MM.1S (cell line): ENCODE measurements around the gene OR5AN1.

Source experiments
- DNase-seq: peaks from one replicate; pipeline ENCODE4 v3.0.0-alpha.2; 2015
- H2AFZ ChIP-seq: fragments of 300-600 bp; sonication (generic); 2 replicates; pipeline ENCODE4 v1.6.0; 2016; ENCODE audit warnings: antibody characterized with exemption, low read length
- H3F3A ChIP-seq: fragments of 300-600 bp; sonication (generic); 2 replicates; pipeline ENCODE4 v1.6.1; 2016; ENCODE audit warnings: mild to moderate bottlenecking, antibody characterized with exemption, low read length, moderate library complexity, mixed read lengths; ENCODE audit not compliant: insufficient read depth
- H3K27ac ChIP-seq: fragments of 300-600 bp; sonication (generic); 2 replicates; pipeline ENCODE4 v1.5.1; 2016; ENCODE audit warnings: mild to moderate bottlenecking, low read length
- H3K27me3 ChIP-seq: fragments of 300-600 bp; sonication (generic); replicated peaks from 2 replicates; pipeline ENCODE4 v1.6.0; 2016; ENCODE audit warnings: low read length; ENCODE audit not compliant: insufficient read depth
- H3K36me3 ChIP-seq: fragments of 300-600 bp; sonication (generic); replicated peaks from 2 replicates; pipeline ENCODE4 v1.6.1; 2016; ENCODE audit warnings: mild to moderate bottlenecking, low read length, mixed read lengths; ENCODE audit not compliant: insufficient read depth
- H3K4me1 ChIP-seq: fragments of 300-600 bp; sonication (generic); 2 replicates; pipeline ENCODE4 v1.6.1; 2016; ENCODE audit warnings: low read length, mixed read lengths
- H3K4me2 ChIP-seq: fragments of 300-600 bp; sonication (generic); 2 replicates; pipeline ENCODE4 v1.6.0; 2016; ENCODE audit warnings: low read depth, low read length
- H3K4me3 ChIP-seq: fragments of 300-600 bp; sonication (generic); 2 replicates; pipeline ENCODE4 v1.5.1; 2016; ENCODE audit warnings: low read length, mixed read lengths
- H3K79me2 ChIP-seq: fragments of 300-600 bp; sonication (generic); 2 replicates; pipeline ENCODE4 v1.6.1; 2016; ENCODE audit warnings: mixed run types, low read length, mixed read lengths
- H3K9ac ChIP-seq: fragments of 300-600 bp; sonication (generic); 2 replicates; pipeline ENCODE4 v1.6.1; 2016; ENCODE audit warnings: low read length, mixed read lengths
- H3K9me2 ChIP-seq: fragments of 300-600 bp; sonication (generic); replicated peaks from 2 replicates; pipeline ENCODE4 v1.6.1; 2016; ENCODE audit warnings: mild to moderate bottlenecking, low read length, mixed read lengths; ENCODE audit not compliant: insufficient read depth
- H3K9me3 ChIP-seq: fragments of 300-600 bp; sonication (generic); replicated peaks from 2 replicates; pipeline ENCODE4 v1.6.1; 2016; ENCODE audit warnings: mild to moderate bottlenecking, low read length, mixed read lengths; ENCODE audit not compliant: insufficient read depth
- H4K20me1 ChIP-seq: fragments of 300-600 bp; sonication (generic); 2 replicates; pipeline ENCODE4 v1.6.1; 2016; ENCODE audit warnings: mild to moderate bottlenecking, low read length, moderate library complexity, mixed read lengths; ENCODE audit not compliant: insufficient read depth
- EZH2 ChIP-seq: fragments of 300-600 bp; sonication (generic); optimal IDR thresholded peaks from 2 replicates; pipeline ENCODE3; 2017; ENCODE audit warnings: low read depth, mild to moderate bottlenecking, antibody characterized with exemption, low read length, mixed read lengths
- EZH2phosphoT487 ChIP-seq: fragments of 300-600 bp; sonication (generic); IDR thresholded peaks from 2 replicates; pipeline ENCODE4 v1.6.1; 2018; ENCODE audit warnings: antibody characterized with exemption, low read length
- TF ChIP-seq, protein P1 (sequence below): fragments of 300-600 bp; sonication (generic); IDR thresholded peaks from 2 replicates; pipeline ENCODE4 v1.5.1; 2016; ENCODE audit warnings: antibody characterized with exemption, low read length, mixed read lengths

OR5AN1 gene

DNA sequence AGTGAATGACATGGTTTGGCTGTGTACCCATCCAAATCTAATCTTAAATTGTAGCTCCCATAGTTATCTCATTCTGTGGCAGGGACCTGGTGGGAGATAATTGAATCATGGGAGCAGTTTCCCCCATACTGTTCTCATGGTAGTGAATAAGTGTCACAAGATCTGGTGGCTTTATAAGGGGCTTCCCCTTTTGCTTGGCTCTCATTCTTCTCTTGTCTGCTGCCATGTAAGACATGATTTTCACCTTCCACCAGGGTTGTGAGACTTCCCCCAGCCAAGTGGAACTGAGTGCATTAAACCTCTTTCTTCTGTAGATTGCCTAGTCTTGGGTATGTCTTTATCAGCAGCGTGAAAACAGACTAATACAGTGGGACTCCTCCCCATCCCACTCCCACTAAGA lies 56.4 kb downstream of the OR5AN1 start:
- H3K27ac ChIP-seq = no peak overlapping the region
- peaks cover 6% of the 10 kb centered on the region; the same call in 1 of the 2 replicates for H3K4me1 ChIP-seq
- H3K27me3 ChIP-seq = no peaks in the 10 kb centered on the region
- no peaks in the 10 kb centered on the region for H3K36me3 ChIP-seq
- no peaks in the 10 kb centered on the region for H3K9me3 ChIP-seq
- TF ChIP-seq EZH2 (no peak), EZH2phosphoT487 (no peak)
- TF ChIP-seq, protein P1, sequence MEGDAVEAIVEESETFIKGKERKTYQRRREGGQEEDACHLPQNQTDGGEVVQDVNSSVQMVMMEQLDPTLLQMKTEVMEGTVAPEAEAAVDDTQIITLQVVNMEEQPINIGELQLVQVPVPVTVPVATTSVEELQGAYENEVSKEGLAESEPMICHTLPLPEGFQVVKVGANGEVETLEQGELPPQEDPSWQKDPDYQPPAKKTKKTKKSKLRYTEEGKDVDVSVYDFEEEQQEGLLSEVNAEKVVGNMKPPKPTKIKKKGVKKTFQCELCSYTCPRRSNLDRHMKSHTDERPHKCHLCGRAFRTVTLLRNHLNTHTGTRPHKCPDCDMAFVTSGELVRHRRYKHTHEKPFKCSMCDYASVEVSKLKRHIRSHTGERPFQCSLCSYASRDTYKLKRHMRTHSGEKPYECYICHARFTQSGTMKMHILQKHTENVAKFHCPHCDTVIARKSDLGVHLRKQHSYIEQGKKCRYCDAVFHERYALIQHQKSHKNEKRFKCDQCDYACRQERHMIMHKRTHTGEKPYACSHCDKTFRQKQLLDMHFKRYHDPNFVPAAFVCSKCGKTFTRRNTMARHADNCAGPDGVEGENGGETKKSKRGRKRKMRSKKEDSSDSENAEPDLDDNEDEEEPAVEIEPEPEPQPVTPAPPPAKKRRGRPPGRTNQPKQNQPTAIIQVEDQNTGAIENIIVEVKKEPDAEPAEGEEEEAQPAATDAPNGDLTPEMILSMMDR = no peak
- H3K79me2 ChIP-seq = no peaks in the 10 kb centered on the region
- no peak overlapping the region for H2AFZ ChIP-seq
- DNase-seq = no peak
- no peaks in the 10 kb centered on the region for H3K9me2 ChIP-seq
- no peaks in the 10 kb centered on the region for H4K20me1 ChIP-seq
- H3F3A ChIP-seq = no peaks in the 10 kb centered on the region; the same call in 1 of the 2 replicates
- no peak overlapping the region for H3K4me3 ChIP-seq
- no peak overlapping the region for H3K9ac ChIP-seq
- H3K4me2 ChIP-seq = no peak overlapping the region

DNA sequence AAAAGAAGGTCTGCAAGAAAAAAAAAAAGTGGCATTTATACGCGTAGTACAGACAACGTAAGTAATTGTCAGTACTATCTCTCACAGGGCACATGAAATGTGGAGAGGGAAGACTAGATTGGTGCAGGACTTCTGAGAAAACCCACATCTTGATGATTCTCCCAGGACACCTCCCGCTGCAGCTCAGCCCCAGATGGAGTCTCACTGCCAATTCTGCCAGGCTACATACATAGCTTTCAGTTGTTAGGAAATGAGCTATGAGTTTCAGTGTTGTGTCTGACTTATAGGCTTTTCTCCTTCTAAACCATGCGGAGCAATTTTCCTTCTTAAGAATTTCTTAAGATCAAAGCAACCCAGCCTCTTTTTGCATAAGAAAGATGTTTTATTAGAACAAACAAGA lies 57.9 kb downstream of the OR5AN1 start:
- Histone ChIP-seq H3F3A (no peaks in the 10 kb centered on the region; the same call in 1 of the 2 replicates), H3K79me2 (no peaks in the 10 kb centered on the region), H3K9me3 (no peaks in the 10 kb centered on the region), H3K4me1 (peaks cover 6% of the 10 kb centered on the region; the same call in 1 of the 2 replicates), H3K9me2 (no peaks in the 10 kb centered on the region), H3K4me3 (no peak overlapping the region), H2AFZ (no peak overlapping the region), H3K27ac (no peak overlapping the region), H3K9ac (no peak overlapping the region), H3K27me3 (no peaks in the 10 kb centered on the region), H3K4me2 (0 out of 2 replicates have a peak overlapping the region, but pooled peaks have one; percentile 23), H3K36me3 (no peaks in the 10 kb centered on the region), H4K20me1 (no peaks in the 10 kb centered on the region)
- TF ChIP-seq EZH2phosphoT487 = no peak
- no peak for TF ChIP-seq EZH2
- TF ChIP-seq, protein P1 = no peak
- no peak for DNase-seq

DNA sequence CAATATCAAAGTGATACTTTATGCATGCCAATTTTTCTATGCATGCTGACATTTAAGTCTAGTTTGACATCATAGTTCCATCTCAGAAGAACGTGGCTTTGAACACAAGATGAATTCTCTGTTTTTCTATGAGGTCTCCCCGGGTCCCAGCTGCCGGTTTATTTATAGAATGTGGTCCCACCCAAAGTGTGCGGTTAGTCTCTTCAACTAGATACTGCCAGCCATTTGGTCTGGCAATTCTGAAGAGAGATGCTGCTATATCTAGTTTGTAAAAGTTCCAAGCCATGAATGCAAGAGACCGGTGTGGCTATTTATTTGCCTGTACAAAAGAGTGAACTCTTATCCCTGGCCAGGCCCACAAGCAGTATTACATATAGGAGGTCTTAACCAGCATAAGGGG lies 58.3 kb downstream of the OR5AN1 start:
- H3K4me2 ChIP-seq = peak overlapping the region; percentile 23; the same call in 1 of the 2 replicates

More for the DNA sequence above, 58.3 kb downstream of the OR5AN1 start:
- Histone ChIP-seq H3F3A (no peaks in the 10 kb centered on the region; the same call in 1 of the 2 replicates), H3K27me3 (no peaks in the 10 kb centered on the region), H4K20me1 (no peaks in the 10 kb centered on the region), H3K4me3 (no peak overlapping the region), H3K9me3 (no peaks in the 10 kb centered on the region), H3K79me2 (no peaks in the 10 kb centered on the region), H2AFZ (no peak overlapping the region; the same call in 1 of the 2 replicates), H3K4me1 (peaks cover 6% of the 10 kb centered on the region; the same call in 1 of the 2 replicates), H3K9me2 (no peaks in the 10 kb centered on the region), H3K27ac (no peak overlapping the region), H3K9ac (no peak overlapping the region), H3K36me3 (no peaks in the 10 kb centered on the region)
- no peak for TF ChIP-seq EZH2
- TF ChIP-seq, protein P1 = no peak
- TF ChIP-seq EZH2phosphoT487 = no peak
- DNase-seq = peak; percentile 44
